Measurements from ENCODE around the gene MIA.
"Not testable (repeated sequence)": the region's sequence is repeated elsewhere in the genome, so short reads cannot be mapped to it uniquely, and the experiment has no call there.

MIA gene

DNA sequence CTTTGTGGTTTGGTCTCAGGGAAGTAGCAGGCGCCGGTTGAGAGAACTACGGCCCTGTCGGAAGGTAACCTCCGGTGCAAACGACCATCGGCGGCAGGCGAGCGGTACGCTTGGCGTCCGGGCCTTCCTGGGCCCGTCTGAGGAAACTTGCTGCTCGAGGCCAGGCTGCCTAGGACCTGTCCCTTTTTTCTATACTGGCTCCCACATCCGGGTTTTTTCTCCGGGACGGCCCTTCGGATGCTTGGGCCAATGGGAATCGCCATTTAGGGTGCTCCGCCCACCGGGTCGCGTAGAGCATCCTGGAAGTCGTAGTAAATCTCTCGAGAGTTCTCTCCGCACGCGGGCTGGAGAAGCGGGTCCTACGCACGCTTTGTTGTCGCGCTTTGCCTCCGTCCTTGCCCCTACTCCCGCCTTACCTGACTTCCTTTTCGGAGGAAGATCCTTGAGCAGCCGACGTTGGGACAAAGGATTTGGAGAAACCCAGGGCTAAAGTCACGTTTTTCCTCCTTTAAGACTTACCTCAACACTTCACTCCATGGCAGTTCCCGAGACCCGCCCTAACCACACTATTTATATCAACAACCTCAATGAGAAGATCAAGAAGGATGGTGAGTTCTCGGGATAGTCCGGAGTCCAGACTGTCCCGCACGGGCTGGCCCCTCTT, 24.3 kb upstream of the MIA start, which contains the start of gene SNRPA:
SNRPA (plus strand) TSS at position 330 of the 664 bp plus-strand sequence; CDS start at position 536, 206 bp downstream.
- DNase-seq = peak; percentile 90 to 99 (median 92)

- DNase-seq = no peak
Measured at GRCh38 chr19:40752257-40752781, 23.0 kb upstream of the MIA start.

- no peak for DNase-seq
Measured at GRCh38 chr19:40754611-40755247, 20.6 kb upstream of the MIA start.

GRCh38 chr19:40755248-40755624, 20.1 kb upstream of the MIA start:
- no peak for DNase-seq

DNA sequence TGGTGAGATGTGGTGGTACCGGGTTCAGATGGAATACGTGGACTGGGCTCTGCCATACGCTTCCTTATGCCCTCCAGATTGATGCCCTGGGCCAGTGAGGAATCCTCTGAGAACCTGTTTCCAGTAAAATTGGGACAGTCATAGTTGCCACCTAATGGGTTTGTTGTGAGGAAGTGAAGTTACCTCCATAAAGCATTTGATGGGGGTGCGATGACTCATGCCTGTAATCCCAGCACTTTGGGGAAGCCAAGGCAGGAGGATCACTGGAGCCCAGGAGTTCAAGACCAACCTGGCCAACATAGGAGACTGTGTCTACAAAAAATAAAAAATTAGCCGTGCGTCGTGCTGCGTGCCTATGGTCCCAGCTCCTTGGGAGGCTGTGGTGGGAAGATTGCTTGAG, 19.5 kb upstream of the MIA start:
- DNase-seq = no peak

DNA sequence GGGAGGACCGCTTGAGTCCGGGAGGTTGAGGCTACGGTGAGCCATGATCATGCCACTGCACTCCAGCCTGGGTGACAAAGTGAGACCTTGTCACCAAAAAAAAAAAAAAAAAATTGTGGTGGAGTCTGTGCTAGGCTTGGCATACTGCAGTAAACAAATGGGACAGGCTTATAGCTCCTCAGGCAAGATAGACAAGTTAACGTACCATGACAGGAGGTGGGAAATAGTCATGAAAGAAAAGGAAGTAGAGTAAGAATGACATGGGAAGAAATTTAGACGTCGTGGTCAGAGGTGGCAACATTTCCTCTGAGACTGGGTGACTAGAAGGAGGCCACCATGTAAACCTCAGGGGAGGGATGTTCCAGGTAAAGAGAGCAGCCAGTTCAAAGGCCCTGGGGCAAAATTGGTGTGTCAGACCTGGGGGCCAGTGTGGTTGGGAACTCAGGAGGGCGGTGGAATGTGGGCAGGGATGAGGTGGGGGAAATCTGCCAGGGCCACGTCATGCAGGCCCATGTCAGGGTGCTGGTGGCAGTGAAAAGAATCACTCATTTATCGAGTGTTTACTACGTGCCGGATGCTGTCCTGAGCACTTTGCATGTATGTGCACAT, 18.7 kb upstream of the MIA start:
- no peak for DNase-seq

- no peak for DNase-seq
Measured at GRCh38 chr19:40758491-40758890, 16.8 kb upstream of the MIA start.

- DNase-seq = no peak
Measured at GRCh38 chr19:40759352-40759751, 16.0 kb upstream of the MIA start.

- no peak for DNase-seq
Measured at GRCh38 chr19:40762754-40763470, 12.4 kb upstream of the MIA start.

GRCh38 chr19:40763526-40763925, 11.8 kb upstream of the MIA start:
- DNase-seq = no peak

DNA sequence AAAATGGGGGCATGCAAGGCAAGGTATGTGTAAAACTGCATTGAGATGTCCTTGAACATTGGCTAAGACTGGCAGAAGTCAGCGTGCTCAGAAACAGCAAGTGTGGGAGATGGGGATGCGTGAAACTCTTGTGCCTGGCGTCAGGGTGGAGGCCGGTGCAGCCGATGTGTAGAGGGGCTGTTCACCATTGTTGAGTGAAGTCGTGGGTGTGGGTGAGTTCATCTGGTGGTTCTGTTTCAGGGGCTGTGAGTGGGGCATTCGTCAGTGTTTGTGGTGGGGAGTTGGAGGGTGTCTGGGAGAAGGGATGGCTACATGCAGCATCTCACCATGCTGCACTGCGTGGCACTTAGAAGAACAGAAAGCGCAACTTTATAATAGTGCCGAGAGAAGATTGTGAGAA, 11.4 kb upstream of the MIA start:
- DNase-seq = no peak

DNA sequence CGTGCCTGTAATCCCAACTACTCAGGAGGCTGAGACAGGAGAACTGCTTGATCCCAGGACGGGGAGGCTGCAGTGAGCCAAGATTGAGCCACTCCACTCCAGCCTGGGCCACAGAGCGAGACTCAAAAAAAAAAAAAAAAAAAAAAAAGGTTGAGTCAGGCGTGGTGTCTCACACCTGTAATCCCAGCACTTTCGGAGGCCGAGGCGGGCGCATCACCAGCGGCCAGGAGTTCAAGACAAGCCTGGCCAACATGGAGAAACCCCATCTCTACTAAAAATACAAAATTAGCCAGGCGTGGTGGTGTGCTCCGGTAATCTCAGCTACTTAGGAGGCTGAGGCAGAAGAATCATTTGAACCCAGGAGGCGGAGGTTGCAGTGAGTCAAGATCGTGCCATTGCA, 8.9 kb upstream of the MIA start:
- not testable (repeated sequence) for DNase-seq

DNA sequence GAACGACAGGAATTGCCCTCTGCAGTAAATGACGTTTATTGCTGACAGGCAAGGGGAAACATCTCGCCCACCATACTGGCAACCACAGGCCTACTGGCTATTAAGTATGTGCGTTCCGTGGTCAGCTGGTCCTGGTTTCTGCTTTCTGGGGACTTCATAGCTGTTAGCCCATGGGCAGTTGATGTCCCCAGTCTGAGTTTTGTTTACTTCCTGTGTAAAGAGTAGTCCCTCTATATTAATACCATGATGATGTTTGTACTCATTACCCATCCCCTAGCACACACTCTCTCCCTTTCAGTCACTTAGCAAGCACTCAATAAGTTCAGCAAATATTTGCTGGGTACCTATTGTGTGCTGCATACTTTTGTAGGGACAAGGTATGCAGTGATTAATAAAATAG, 6.5 kb upstream of the MIA start:
- DNase-seq = no peak

DNA sequence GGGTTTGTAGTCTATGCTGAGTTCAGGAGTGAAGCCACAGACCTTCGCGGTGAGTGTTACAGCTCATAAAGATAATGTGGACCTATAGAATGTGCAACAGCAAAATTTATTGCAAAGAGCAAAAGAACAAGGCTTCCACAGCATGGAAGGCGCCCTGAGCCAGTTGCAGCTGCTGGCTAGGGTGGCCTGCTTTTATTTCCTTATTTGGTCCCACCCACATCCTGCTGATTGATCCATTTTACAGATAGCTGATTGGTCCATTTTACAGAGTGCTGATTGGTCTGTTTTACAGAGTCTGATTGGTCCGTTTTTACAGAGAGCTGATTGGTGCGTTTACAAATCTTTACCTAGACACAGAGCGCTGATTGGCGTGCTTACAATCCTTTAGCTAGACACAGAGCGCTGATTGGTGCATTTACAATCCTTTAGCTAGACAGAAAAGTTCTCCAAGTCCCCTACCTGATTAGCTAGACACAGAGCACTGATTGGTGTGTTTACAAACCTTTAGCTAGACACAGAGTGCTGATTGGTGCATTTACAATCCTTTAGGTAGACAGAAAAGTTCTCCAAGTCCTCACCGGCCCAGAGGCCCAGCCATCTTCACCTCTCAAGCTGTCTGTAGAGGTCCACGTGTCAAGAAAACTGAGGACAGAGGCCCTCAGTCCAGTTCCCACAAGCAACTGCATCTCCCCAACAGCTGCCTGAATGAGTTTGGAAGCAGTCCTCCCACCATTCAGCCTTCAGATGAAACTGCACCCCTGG, 4.0 kb upstream of the MIA start:
- DNase-seq = not testable (repeated sequence)

GRCh38 chr19:40775632-40776022, 306 bp downstream of the MIA start:
- no peak for DNase-seq

DNA sequence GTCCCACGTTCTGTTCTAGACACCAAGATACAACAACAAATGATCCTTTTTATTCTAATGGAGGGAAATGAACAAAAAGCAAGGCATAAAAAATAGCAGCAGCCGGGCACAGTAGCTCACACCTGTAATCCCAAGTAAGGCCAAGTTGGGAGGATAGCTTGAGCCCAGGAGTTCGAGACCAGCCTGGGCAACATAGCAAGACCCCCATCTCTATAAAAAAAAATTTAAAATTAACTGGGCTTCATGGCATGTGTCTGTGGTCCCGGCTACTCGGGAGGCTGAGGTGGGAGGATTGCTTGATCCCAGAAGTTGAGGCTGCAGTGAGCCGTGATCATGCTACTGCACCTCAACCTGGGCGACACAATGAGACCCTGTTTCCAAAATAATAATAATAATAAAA, 1.0 kb downstream of the MIA start:
- no peak for DNase-seq

- peak; percentile 39 to 77 (median 60) for DNase-seq
Measured at GRCh38 chr19:40776932-40777644, 1.8 kb downstream of the MIA start.

DNA sequence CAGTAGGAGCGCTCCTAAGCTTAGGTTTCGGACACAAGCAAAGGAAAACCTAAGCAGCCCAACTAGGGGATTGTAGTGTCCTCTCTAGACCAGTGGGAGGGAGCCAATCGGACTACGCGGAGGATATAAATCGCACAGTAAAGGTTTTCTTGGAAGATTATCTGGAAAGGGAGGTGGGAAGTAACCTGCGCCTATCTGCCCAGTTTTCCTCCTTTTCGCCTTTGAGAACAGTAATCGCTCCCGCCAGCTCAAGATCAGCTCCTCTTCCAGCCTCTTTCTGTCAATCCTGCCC, 2.3 kb downstream of the MIA start:
- DNase-seq = no peak

DNA sequence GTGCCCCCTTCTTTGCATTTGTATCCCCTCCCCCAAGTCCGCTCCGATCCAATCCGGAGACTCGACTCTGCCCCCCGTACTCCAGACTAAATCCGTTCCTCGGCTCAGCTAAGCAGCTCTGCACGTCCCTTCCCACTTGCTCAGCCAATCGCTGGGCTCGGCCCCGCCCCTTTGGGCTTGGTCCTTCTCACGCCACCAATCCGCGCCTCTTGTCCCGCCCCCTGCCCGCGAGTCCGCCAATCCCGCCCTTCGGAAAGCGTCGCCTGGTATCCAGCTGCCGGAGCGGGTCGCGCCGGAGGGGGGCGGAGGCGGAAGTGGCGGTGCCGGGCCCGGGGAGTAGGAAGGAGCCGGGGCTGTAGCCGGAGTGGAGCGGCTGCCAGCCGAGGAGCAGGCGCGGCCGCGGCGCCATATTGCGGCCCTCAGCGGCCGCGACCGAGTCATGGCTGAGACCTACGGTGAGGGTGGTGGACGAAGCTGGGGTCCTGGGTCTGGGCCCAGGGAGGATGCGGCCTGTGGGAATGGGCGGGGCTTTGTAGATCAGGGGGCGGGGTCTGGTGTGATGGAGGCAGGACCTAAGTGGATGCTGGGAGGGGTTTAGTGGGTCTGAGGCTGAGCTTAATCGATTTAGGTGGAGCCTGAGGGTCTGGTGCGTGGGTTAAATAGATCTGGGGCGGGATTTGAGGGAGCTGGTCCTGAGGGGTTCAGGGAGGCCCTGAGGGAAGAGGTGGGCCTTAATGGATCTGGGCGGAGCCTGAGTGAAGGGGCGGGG, 2.8 kb downstream of the MIA start, which contains the start of gene RAB4B:
RAB4B (plus strand) TSS at position 311 of the 769 bp plus-strand sequence; CDS start at position 440, 129 bp downstream.
- DNase-seq = peak; percentile 98 to 100 (median 98)

- no peak for DNase-seq
Measured at GRCh38 chr19:40778706-40779284, 3.5 kb downstream of the MIA start.

- DNase-seq = no peak
Measured at GRCh38 chr19:40780582-40780981, 5.3 kb downstream of the MIA start.
